Breast epithelium (tissue), 3 donors: Measurements from ENCODE around the gene MLYCD.

Source experiments
- CTCF ChIP-seq, 3 donors: fragments of 450-650 bp; IDR thresholded peaks; one replicate each; pipeline ENCODE4 v1.5.1; 2016 to 2017; ENCODE audit warnings: antibody characterized with exemption in 3 of 3, mild to moderate bottlenecking in 3 of 3, moderate library complexity in 3 of 3
- POLR2A ChIP-seq: fragments of 450-650 bp; IDR thresholded peaks from one replicate; pipeline ENCODE4 v1.6.1; 2016; ENCODE audit warnings: antibody characterized with exemption, mild to moderate bottlenecking, moderate library complexity

DNA sequence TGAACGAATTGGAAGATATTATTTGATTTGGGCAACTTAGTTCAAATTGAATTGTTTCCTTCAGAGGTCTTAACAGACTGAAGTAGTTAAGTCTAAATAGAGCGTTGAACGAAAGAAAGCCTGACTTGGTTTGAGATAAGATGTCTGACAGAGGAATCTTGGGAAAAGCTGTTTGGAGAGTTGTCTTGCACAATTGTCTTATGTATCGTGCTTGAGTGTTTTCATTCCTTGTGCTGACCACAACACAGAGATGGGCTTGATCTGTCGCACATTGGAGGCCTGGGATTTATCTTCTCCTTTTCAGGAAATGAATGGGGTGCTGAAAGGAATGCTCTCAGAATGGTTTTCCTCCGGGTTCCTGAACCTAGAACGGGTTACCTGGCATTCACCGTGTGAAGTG is 7.8 kb downstream of the MLYCD start:
- TF ChIP-seq CTCF (IDR thresholded peaks at IDR 0.05) (no peak), POLR2A (no peak)
